Endothelial cell of umbilical vein (primary cell): ENCODE results near the gene LRRC7.

Source experiments
- CTCF ChIP-seq, 2 donors: IDR thresholded peaks; 1 replicate in 1 of 2; 2 replicates in 1 of 2; pipeline ENCODE4 v1.5.1; 2011; ENCODE audit warnings: low read length in 2 of 2, mild to moderate bottlenecking in 2 of 2, moderate library complexity in 2 of 2, control low read depth in 1 of 2, inconsistent platforms in 1 of 2, low read depth in 1 of 2; ENCODE audit not compliant: insufficient read depth in 1 of 2; ENCODE audit errors: extremely low read depth in 1 of 2
- EZH2 ChIP-seq: IDR thresholded peaks from 2 replicates; pipeline ENCODE4 v1.6.1; 2012; ENCODE audit warnings: borderline replicate concordance, low read depth, mild to moderate bottlenecking, moderate library complexity, low read length, inconsistent platforms; ENCODE audit not compliant: severe bottlenecking
- FOS ChIP-seq: IDR thresholded peaks from 2 replicates; pipeline ENCODE4 v1.6.1; 2011; ENCODE audit warnings: mild to moderate bottlenecking, low read length, moderate library complexity, borderline replicate concordance; ENCODE audit not compliant: insufficient read depth
- GATA2 ChIP-seq: IDR thresholded peaks from 2 replicates; pipeline ENCODE4 v1.7.0; 2011; ENCODE audit warnings: low read depth, mild to moderate bottlenecking, moderate library complexity, mixed read lengths, low read length; ENCODE audit not compliant: insufficient read length, insufficient read depth
- MYC ChIP-seq: IDR thresholded peaks from one replicate; pipeline ENCODE4 v1.6.1; 2011; ENCODE audit warnings: mild to moderate bottlenecking, low read depth, low read length
- POLR2A ChIP-seq: IDR thresholded peaks from 2 replicates; pipeline ENCODE4 v1.6.1; 2012; ENCODE audit warnings: low read depth, mild to moderate bottlenecking, control low read depth, low read length
- POLR2AphosphoS5 ChIP-seq: IDR thresholded peaks from 2 replicates; pipeline ENCODE4 v1.6.1; 2012; ENCODE audit warnings: low read depth, mild to moderate bottlenecking, control low read depth, low read length, moderate library complexity; ENCODE audit not compliant: insufficient read depth
- TF ChIP-seq, protein P1 (sequence below): IDR thresholded peaks from 2 replicates; pipeline ENCODE4 v1.6.1; 2011; ENCODE audit not compliant: insufficient read depth, insufficient read length

DNA sequence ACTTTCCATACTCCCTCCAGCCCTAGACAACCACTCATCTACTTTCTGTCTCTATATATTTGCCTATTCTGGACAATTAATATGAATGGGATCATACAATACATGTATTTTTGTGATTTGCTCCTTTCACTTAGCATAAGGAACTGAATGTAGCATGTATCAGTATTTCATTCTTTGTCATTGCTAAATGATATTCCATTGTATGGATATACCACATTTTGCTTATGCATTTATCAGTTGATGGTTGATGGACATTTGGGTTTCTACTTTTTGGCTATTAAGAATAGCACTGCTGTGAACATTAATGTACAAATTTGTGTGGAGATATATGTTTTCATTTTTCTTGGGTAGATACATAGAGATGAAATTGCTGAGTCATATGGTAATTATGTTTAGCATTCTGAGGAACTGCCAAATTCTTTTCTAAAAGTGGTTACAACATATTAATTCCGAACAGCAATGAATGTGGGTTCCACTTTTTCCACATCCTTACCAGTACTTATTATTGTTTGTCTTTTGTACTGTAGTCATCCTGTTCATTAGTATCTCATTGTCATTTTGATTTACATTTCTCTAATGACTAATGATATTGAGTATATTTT is 516.7 kb downstream of the LRRC7 start:
- TF ChIP-seq CTCF (IDR thresholded peaks at IDR 0.05; ENCODE audit: extremely low read depth in 1 of 2, insufficient read depth in 1 of 2, low read depth in 1 of 2, low read length in 2 of 2) (no peak), POLR2A (no peak), MYC (no peak), EZH2 (no peak), GATA2 (no peak), POLR2AphosphoS5 (no peak), FOS (no peak)
- TF ChIP-seq, protein P1, sequence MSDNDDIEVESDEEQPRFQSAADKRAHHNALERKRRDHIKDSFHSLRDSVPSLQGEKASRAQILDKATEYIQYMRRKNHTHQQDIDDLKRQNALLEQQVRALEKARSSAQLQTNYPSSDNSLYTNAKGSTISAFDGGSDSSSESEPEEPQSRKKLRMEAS: no peak
